H1 (cell line): ENCODE measurements around the gene CDH1. TPM values are rescaled to one million over a fixed set of nuclear protein-coding genes. Genes with fewer than 3 reads are reported as not detected.

ENCODE experiments used
- ATF2 ChIP-seq: IDR thresholded peaks from 2 replicates; pipeline ENCODE4 v1.6.1; 2012; ENCODE audit warnings: low read length, inconsistent platforms
- HDAC2 ChIP-seq, 2 experiments: fragments of 300-600 bp in 1 of 2; sonication (generic) in 1 of 2; IDR thresholded peaks; 2 replicates each; pipeline ENCODE4 v1.6.1; 2011 to 2012; ENCODE audit warnings: low read depth in 2 of 2, low read length in 2 of 2, mild to moderate bottlenecking in 2 of 2, moderate library complexity in 2 of 2, borderline replicate concordance in 1 of 2, inconsistent platforms in 1 of 2
- KDM5A ChIP-seq: fragments of 200-600 bp; IDR thresholded peaks from 2 replicates; pipeline ENCODE4 v1.7.1; 2012; ENCODE audit warnings: mild to moderate bottlenecking, low read length, inconsistent platforms, mixed read lengths
- polyA plus RNA-seq, 7 experiments: library from polyadenylated mRNA; depleted of rRNA in 3 of 7; stranded (reverse) in 5 of 7; unstranded in 2 of 7; fragments of >200 nt in 5 of 7; fragments of 200-250 nt in 2 of 7; gene quantifications; 1 replicate in 5 of 7; 2 replicates in 1 of 7; 4 replicates in 1 of 7; pipeline versions ENCODE4 v1.2.1 to v1.2.3, GENCODE V29; 2011 to 2013; ENCODE audit warnings: missing spikeins in 2 of 7, mixed read lengths in 2 of 7
- total RNA-seq: library from RNA; stranded (reverse); fragmentation: NEBNext Ultra II Directional; extraction: Animal tissue kit (Norgen Biotek cat#: 25700); gene quantifications from 2 replicates; pipeline ENCODE4 v1.2.1, GENCODE V29; 2021

CDH1 gene
- total and polyA plus RNA-seq, 2 of the 8 experiments (the other 6 are each of a cell fraction or from before 2014, with no cell fraction given) = 133 to 265 TPM

DNA sequence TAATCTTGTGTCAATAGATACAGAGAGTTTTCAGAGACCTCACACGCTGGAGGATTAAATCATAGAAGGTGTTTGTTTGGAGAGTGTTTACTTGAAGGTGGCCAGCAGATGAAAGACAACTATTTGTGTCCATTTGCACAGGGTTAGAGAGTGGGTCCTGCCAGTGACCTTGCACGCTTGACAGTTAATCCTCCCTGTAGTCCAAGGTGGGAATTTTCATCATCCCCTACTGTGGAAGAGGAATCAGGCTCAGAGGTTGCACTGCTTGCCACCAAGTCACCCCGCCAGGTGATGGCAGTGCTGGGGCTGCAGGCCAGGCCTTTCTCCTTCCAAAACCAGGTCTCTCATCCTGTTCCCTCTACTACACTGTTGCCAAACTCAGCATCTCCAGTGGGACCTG is 12.3 kb downstream of the CDH1 start (continued):
- TF ChIP-seq ATF2 = no peak
- TF ChIP-seq KDM5A = no peak
- no peak for TF ChIP-seq HDAC2 (IDR thresholded peaks at IDR 0.05; ENCODE audit: borderline replicate concordance in 1 of 2, low read depth in 2 of 2, low read length in 2 of 2)
- TF ChIP-seq, all 59 proteins: peak for 2
